GM18520 (cell line): ENCODE results near the gene TBL1XR1.

Experiments
- ATAC-seq: cut with Tn5 transposase; IDR thresholded peaks from one replicate; pipeline ENCODE4 v1.9.1; 2021; ENCODE audit not compliant: unreplicated experiment

The TBL1XR1 gene

GRCh38 chr3:177066068-177066467, 131.2 kb downstream of the TBL1XR1 start:
- ATAC-seq: no peak

DNA sequence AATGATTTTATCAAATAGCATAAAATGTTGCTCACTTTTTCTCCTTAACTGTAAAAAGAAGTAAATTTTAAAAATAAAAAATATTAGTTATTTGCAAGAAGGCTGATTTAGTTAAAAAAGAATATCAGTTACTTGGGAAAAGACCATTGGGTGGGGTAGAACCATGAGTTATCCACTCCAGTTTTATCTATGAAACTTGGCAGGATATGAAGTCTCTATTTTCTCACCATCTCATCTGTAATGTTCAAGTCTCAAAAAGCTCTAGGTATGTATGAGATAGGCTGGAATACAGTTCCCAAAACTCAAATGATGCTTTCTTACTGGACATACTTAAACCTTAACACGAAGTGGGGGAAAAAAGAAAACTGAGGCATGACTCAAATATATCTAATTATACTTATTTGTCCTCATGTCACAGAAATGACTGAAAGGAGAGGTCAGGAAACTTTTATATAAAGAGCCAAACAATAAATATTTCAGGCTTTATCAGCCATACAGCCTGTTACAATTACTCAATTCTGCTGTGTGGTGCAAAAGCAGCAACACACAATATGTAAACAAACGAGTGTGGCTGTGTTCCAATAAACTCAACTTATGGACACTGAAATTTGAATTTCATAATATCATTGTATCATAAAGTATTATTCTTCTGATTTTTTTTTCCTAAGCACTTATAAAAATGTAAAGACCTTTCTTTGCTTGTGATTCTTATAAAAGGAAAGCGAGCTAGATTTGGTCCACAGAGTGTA, 131.8 kb downstream of the TBL1XR1 start:
- no peak for ATAC-seq

GRCh38 chr3:177062052-177062732, 135.1 kb downstream of the TBL1XR1 start:
- ATAC-seq: no peak

GRCh38 chr3:177061369-177061768, 135.9 kb downstream of the TBL1XR1 start:
- no peak for ATAC-seq

DNA sequence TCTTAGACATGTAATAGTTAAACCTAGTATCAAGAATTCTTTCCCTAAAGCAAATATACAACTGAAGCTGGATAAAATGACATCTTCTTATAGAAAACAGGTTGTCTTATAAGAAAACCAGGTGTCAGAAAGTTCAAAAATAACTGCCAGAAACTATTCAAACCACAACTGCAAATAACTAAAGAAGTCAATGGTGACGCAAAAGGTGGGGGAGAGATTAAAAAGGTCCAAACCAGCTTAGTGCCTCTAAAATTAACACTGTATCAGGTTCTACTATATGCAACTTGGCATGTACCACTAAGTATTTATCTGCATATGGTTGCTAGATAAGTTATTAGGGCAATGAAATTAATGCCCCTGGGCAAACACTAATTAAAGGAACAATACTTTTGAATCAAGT, 136.8 kb downstream of the TBL1XR1 start:
- no peak for ATAC-seq

DNA sequence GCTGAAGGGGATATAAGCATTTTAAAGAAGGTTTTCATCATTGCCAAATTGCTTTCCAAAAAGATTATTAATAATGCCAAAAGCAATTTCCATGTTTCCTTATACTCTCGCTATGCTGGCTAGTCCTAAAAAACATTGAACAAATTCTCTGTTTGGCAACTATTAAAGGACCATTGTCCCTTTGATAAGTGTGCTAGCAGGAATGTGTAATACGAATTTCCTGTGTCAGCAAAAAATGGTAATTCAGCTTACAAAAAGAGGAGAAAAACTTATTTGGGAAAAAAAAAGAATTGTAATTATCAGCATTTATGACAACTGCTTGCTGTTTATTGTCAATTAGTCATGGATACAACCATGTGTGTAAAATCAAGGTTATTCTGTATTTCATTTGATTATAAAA, 138.6 kb downstream of the TBL1XR1 start:
- no peak for ATAC-seq

DNA sequence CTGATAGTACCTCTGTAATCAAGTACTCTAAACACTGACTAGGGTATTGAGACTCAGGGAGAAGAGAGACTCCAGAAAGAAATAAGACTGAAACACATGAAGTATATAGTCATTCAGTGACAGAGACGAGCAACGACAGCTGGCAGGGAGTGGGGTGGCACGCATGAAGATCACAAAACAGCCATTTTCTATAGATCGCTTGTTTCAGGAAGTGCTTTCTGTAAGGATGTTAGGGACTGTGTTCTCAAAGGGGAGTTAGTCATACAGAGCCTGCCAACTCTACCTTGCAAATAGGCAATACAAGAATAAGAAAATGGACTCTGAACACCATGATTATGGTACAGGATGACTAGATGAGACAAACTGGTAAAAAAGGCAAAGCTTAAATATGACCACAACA, 139.5 kb downstream of the TBL1XR1 start:
- ATAC-seq: peak; percentile 97

DNA sequence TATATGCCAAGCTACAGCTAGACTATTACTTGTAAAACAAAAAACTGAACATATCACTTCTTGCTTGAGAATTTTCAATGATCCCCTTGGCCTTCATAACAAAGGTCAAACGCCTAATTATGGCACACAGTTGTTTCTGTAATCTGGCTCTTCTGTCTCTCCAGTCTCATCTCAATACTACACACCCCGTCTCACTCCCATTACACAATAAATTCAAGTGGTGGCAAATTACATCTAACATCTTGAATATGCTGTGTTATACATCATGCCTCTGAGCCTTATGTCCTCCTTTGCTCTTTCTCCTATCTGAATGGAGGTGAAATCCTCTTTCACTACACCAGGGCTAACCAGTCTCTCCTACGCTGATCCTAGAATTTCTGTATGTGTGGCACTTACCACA, 140.4 kb downstream of the TBL1XR1 start:
- ATAC-seq: no peak

- no peak for ATAC-seq
These were observed 141.4 kb downstream of the TBL1XR1 start for GRCh38 chr3:177055605-177056571.

DNA sequence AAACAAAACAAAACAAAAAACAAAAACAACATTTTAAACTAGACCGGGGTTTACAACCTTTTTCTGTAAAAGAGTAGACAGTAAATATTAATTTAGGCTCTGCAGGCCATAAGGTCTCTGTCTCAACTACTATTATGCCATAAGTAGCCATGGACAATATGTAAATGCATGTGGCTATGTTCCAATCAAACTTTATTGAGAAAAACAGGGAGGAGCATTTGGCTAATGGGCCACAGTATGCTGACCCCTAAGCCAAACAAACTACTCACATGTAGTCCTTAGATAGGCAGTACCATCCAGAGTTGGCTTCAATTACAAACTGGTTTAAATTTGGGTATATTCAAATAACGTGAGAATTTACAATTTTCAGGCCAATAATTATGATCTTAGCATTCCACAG, 144.2 kb downstream of the TBL1XR1 start:
- ATAC-seq: no peak

- no peak for ATAC-seq
These were observed 145.9 kb downstream of the TBL1XR1 start for GRCh38 chr3:177051411-177051810.

- ATAC-seq: no peak
These were observed 146.6 kb downstream of the TBL1XR1 start for GRCh38 chr3:177050501-177051237.

DNA sequence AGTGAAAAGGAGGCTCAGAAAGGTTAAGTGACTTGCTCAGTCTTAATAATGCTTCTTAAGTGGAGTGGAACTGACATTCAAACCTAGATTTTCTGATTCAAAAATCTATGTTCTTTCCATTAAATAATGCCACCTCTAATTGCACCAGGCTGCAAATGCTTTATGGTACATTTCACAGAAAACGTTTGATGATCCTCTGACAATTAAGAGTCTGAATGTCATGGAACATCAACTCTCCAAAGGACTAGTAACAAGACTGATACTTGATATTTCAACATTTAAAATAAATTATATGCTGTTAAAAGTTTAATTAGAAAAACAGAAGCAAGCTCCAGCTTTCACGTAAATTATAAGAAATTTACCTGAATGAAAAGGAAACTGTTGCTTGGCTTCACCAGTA, 151.5 kb downstream of the TBL1XR1 start:
- no peak for ATAC-seq

- ATAC-seq: no peak
These were observed 152.1 kb downstream of the TBL1XR1 start for GRCh38 chr3:177045222-177045621.

DNA sequence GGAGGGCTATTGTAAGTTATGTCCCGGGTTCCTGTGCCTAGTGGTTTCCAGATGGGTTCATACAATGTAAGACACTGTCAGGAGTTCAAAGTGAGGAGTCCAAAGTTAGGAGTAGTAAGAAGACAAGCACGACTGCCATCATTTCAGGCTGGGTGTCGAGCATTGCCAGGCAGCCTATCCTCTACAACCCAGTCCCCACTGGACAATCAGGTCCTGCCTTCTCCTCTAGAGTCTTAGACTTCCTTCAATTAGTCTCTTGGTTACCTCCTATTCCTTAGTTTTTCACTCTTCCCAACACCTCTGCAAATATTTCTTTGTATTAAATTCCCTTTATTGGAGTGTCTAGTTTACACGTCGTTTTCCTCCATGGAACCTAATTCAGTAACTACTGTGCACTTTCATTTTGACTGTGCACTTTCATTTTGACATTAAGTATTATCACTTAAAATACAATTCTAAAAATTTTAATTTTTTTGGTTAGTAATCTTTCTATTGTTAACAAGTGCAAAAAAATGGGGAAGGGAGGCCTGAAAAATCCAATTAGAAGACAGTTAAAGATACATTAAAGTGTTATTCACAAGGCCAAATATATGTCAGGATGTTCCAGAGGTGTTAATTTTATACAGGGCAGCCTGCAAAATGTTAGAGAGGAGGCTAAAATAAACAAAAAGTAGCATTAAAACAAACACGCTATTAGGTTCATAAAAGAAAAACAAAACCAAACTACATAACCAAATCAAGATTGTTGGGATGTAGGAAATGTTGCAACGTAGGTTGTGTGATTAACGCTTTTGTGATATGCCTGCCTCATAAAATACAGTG, 155.3 kb downstream of the TBL1XR1 start:
- no peak for ATAC-seq

GRCh38 chr3:177041021-177041729, 156.1 kb downstream of the TBL1XR1 start:
- ATAC-seq: no peak

- ATAC-seq: no peak
These were observed 157.6 kb downstream of the TBL1XR1 start for GRCh38 chr3:177039490-177040274.

DNA sequence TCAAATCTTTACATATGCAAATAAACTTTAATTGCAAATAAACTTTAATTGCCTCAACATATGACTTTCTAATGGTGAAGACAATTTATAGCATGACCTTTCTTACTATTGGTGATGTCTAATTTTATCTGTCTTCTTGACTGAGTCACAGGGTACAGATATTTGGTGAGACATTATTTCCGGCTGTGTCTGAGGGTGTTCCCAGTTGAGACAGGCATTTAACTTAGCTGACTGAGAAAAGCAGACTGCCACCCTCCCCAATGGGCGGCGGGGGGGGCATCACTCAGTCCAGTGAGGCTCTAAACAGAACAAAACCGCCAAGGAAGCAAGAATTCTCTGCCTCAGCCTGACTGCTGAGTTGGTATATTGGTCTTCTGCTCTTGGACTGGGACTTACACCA, 160.0 kb downstream of the TBL1XR1 start:
- no peak for ATAC-seq

- no peak for ATAC-seq
These were observed 161.6 kb downstream of the TBL1XR1 start for GRCh38 chr3:177035676-177036075.
